GM21515 (cell line): ENCODE results near the gene UBE2QL1.

Source experiments
- ATAC-seq: cut with Tn5 transposase; IDR thresholded peaks from one replicate; pipeline ENCODE4 v1.9.1; 2021; ENCODE audit not compliant: unreplicated experiment

Gene UBE2QL1

GRCh38 chr5:6453937-6454560 is 5.4 kb downstream of the UBE2QL1 start:
- ATAC-seq = no peak

GRCh38 chr5:6454628-6455053 is 6.0 kb downstream of the UBE2QL1 start:
- no peak for ATAC-seq

GRCh38 chr5:6455571-6456200 is 7.0 kb downstream of the UBE2QL1 start:
- ATAC-seq = no peak

- ATAC-seq = no peak
Observed at GRCh38 chr5:6456766-6457370, 8.2 kb downstream of the UBE2QL1 start.

- no peak for ATAC-seq
Observed at GRCh38 chr5:6457592-6457991, 8.9 kb downstream of the UBE2QL1 start.

GRCh38 chr5:6458833-6459232 is 10.2 kb downstream of the UBE2QL1 start:
- no peak for ATAC-seq

GRCh38 chr5:6459896-6460295 is 11.2 kb downstream of the UBE2QL1 start:
- ATAC-seq = no peak

GRCh38 chr5:6461006-6461405 is 12.3 kb downstream of the UBE2QL1 start:
- no peak for ATAC-seq

GRCh38 chr5:6461793-6462650 is 13.4 kb downstream of the UBE2QL1 start:
- ATAC-seq = no peak

- no peak for ATAC-seq
Observed at GRCh38 chr5:6462671-6463070, 14.0 kb downstream of the UBE2QL1 start.

- ATAC-seq = no peak
Observed at GRCh38 chr5:6464441-6464840, 15.8 kb downstream of the UBE2QL1 start.

- no peak for ATAC-seq
Observed at GRCh38 chr5:6465831-6466790, 17.5 kb downstream of the UBE2QL1 start.

GRCh38 chr5:6466975-6467567 is 18.4 kb downstream of the UBE2QL1 start:
- no peak for ATAC-seq

- ATAC-seq = no peak
Observed at GRCh38 chr5:6467591-6467990, 18.9 kb downstream of the UBE2QL1 start.

- ATAC-seq = no peak
Observed at GRCh38 chr5:6468104-6468503, 19.4 kb downstream of the UBE2QL1 start.

GRCh38 chr5:6468870-6469269 is 20.2 kb downstream of the UBE2QL1 start:
- ATAC-seq = no peak

GRCh38 chr5:6469836-6470235 is 21.2 kb downstream of the UBE2QL1 start:
- ATAC-seq = no peak

GRCh38 chr5:6470672-6471071 is 22.0 kb downstream of the UBE2QL1 start:
- no peak for ATAC-seq

GRCh38 chr5:6471252-6471651 is 22.6 kb downstream of the UBE2QL1 start:
- ATAC-seq = no peak

- ATAC-seq = no peak
Observed at GRCh38 chr5:6472792-6473191, 24.1 kb downstream of the UBE2QL1 start.
